ENCODE data around the gene ARHGEF1.

The ARHGEF1 gene

GRCh38 chr19:41893899-41894298 lies 10.9 kb downstream of the ARHGEF1 start (continued):
- TF ChIP-seq ZBTB10 (tag by site-specific recombination; IDR thresholded peaks at IDR 0.05) (peak; percentile 71; the same call in 1 of the 2 replicates), ZXDB (tag by site-specific recombination; IDR thresholded peaks at IDR 0.05) (peak; percentile 39; the same call in 1 of the 2 replicates), MYNN (tag by site-specific recombination; IDR thresholded peaks at IDR 0.05; ENCODE audit: borderline replicate concordance) (no peak), SP7 (tag by site-specific recombination; IDR thresholded peaks at IDR 0.05) (0 out of 2 replicates have a peak, but pooled peaks have one; percentile 33), ZBTB17 (tag by site-specific recombination; IDR thresholded peaks at IDR 0.05) (peak; percentile 40; the same call in 1 of the 2 replicates), ZNF629 (tag by site-specific recombination; IDR thresholded peaks at IDR 0.05) (0 out of 2 replicates have a peak, but pooled peaks have one; percentile 13), ZSCAN30 (tag by site-specific recombination; IDR thresholded peaks at IDR 0.05) (no peak), CTCF (tag by site-specific recombination; IDR thresholded peaks at IDR 0.05) (peak; percentile 95), KLF8 (tag by site-specific recombination; IDR thresholded peaks at IDR 0.05) (peak; percentile 83), PRDM4 (tag by site-specific recombination; IDR thresholded peaks at IDR 0.05) (no peak), ZNF341 (tag by site-specific recombination; IDR thresholded peaks at IDR 0.05; ENCODE audit: low read depth) (no peak), BCL11B (tag by site-specific recombination; IDR thresholded peaks at IDR 0.05; ENCODE audit: low read depth) (peak; percentile 93), KLF1 (tag by site-specific recombination; IDR thresholded peaks at IDR 0.05) (peak; percentile 28; the same call in 1 of the 2 replicates), GLIS1 (tag by site-specific recombination; IDR thresholded peaks at IDR 0.05) (peak; percentile 29; the same call in 1 of the 2 replicates), ZNF692 (tag by site-specific recombination; IDR thresholded peaks at IDR 0.05) (peak; percentile 47; the same call in 1 of the 2 replicates), ZNF362 (tag by site-specific recombination; IDR thresholded peaks at IDR 0.05) (no peak), PATZ1 (tag by site-specific recombination; IDR thresholded peaks at IDR 0.05) (peak; percentile 70), ZSCAN4 (tag by site-specific recombination; IDR thresholded peaks at IDR 0.05) (peak; percentile 97), ZNF600 (tag by site-specific recombination; IDR thresholded peaks at IDR 0.05) (peak; percentile 65), ZIC2 (tag by site-specific recombination; IDR thresholded peaks at IDR 0.05) (no peak), ZFP69B (tag by site-specific recombination; IDR thresholded peaks at IDR 0.05) (peak; percentile 66; the same call in 1 of the 2 replicates), BCL11A (tag by site-specific recombination; IDR thresholded peaks at IDR 0.05; ENCODE audit: low read depth) (peak; percentile 75), ZSCAN16 (tag by site-specific recombination; IDR thresholded peaks at IDR 0.05) (0 out of 2 replicates have a peak, but pooled peaks have one; percentile 43), SP2 (tag by site-specific recombination; IDR thresholded peaks at IDR 0.05) (peak; percentile 13; the same call in 1 of the 2 replicates), ZBTB7A (tag by site-specific recombination; IDR thresholded peaks at IDR 0.05; ENCODE audit: low read depth) (peak; percentile 97), ZNF366 (tag by site-specific recombination; conservative IDR thresholded peaks at IDR 0.05) (peak; percentile 56), ZNF544 (tag by site-specific recombination; IDR thresholded peaks at IDR 0.05) (no peak), ZNF140 (tag by site-specific recombination; IDR thresholded peaks at IDR 0.05) (no peak)
